HEK293T (cell line): ENCODE results near the gene TOB2.

Source experiments
- CTCF ChIA-PET: fragments of 350-600 bp; formaldehyde crosslinking; extraction: SDS; loops from one replicate; lab custom pipeline; 2021; ENCODE audit warnings: antibody characterized with exemption, inconsistent platforms; lab: Yijun Ruan, JAX
- POLR2A ChIA-PET: fragments of 350-600 bp; formaldehyde crosslinking; extraction: SDS; loops from one replicate; lab custom pipeline; 2020; ENCODE audit warnings: antibody characterized with exemption, inconsistent platforms; lab: Yijun Ruan, JAX
- DNase-seq: peaks from one replicate; pipeline ENCODE4 v3.0.0; 2012; ENCODE audit warnings: mixed read lengths; ENCODE audit errors: extremely low spot score
- ARNT ChIP-seq: fragments of 450-650 bp; IDR thresholded peaks from 2 replicates; pipeline ENCODE4 v1.6.1; 2017; ENCODE audit warnings: mild to moderate bottlenecking
- BHLHE40 ChIP-seq: fragments of 450-650 bp; IDR thresholded peaks from 2 replicates; pipeline ENCODE4 v1.6.1; 2016; ENCODE audit warnings: mild to moderate bottlenecking, moderate library complexity, borderline replicate concordance
- CTBP1 ChIP-seq: fragments of 450-650 bp; IDR thresholded peaks from 2 replicates; pipeline ENCODE4 v1.6.1; 2016; ENCODE audit warnings: borderline replicate concordance
- ELF4 ChIP-seq: fragments of 450-650 bp; IDR thresholded peaks from 2 replicates; pipeline ENCODE4 v1.6.1; 2017; ENCODE audit warnings: antibody characterized with exemption
- FOXA1 ChIP-seq: fragments of 450-650 bp; IDR thresholded peaks from 2 replicates; pipeline ENCODE4 v1.6.1; 2016; ENCODE audit warnings: mild to moderate bottlenecking
- FOXK2 ChIP-seq: fragments of 450-650 bp; IDR thresholded peaks from 2 replicates; pipeline ENCODE4 v1.6.1; 2016; ENCODE audit warnings: mild to moderate bottlenecking
- FOXM1 ChIP-seq: fragments of 450-650 bp; IDR thresholded peaks from 2 replicates; pipeline ENCODE4 v1.6.1; 2017; ENCODE audit warnings: mild to moderate bottlenecking, borderline replicate concordance
- HDGF ChIP-seq: fragments of 450-650 bp; IDR thresholded peaks from 2 replicates; pipeline ENCODE4 v1.6.1; 2017; ENCODE audit warnings: antibody characterized with exemption, borderline replicate concordance
- L3MBTL2 ChIP-seq: fragments of 450-650 bp; conservative IDR thresholded peaks from 2 replicates; pipeline ENCODE4 v1.6.1; 2016; ENCODE audit warnings: mild to moderate bottlenecking
- LEF1 ChIP-seq: fragments of 450-650 bp; IDR thresholded peaks from 2 replicates; pipeline ENCODE4 v1.6.1; 2017; ENCODE audit warnings: mild to moderate bottlenecking, borderline replicate concordance
- NFRKB ChIP-seq: fragments of 450-650 bp; IDR thresholded peaks from 2 replicates; pipeline ENCODE4 v1.6.1; 2016; ENCODE audit warnings: mild to moderate bottlenecking, moderate library complexity
- SP1 ChIP-seq: fragments of 450-650 bp; IDR thresholded peaks from 2 replicates; pipeline ENCODE4 v1.6.1; 2017
- SUZ12 ChIP-seq: fragments of 450-650 bp; IDR thresholded peaks from 2 replicates; pipeline ENCODE4 v1.6.1; 2016; ENCODE audit warnings: mild to moderate bottlenecking
- TARDBP ChIP-seq: fragments of 450-650 bp; IDR thresholded peaks from 2 replicates; pipeline ENCODE4 v1.6.1; 2016
- ZNF384 ChIP-seq: fragments of 450-650 bp; IDR thresholded peaks from 2 replicates; pipeline ENCODE4 v1.6.1; 2016
- TF ChIP-seq, protein P1 (sequence below): fragments of 450-650 bp; IDR thresholded peaks from 2 replicates; pipeline ENCODE4 v1.6.1; 2016

Gene TOB2

DNA sequence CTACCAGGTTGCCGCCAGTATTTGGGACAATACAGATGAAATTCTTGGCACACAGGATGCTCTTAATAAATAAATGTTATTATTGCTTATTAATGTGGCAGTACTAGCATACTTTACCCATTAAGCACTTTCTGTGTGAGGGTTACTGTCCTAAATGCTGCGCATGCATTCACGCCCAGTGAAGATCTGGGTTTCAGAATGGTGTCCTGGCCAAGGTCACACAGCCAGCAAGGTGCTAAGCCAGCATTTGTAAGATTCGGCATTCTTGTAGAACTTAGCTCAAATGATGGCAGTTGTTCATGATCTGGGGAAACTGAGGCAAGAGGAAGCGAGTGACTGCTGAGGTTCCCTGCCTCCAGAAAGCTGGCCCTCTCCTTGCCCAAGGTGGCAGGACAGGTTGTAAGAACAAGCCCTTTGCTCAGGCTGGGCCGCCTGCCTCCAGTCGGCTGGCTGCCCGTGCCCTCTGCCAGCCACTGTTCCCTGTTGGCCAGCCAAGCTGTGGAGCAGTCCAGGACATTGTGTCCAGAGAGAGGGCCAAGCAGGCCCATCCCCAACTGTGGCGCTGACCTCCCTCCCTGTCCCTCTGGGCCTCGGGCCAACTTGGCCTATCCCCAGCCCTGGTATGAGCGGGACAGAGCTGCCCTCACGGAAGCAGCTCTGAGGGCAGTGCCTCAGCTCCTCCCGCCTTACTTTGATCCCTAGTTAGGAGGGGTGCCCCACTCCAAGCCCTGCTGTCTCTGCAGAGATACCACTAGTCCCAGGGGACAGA lies 28.8 kb downstream of the TOB2 start:
- ChIA-PET CTCF (interaction anchor here (0.5 kb wide), 1 partner anchor 167 kb away, joined by 3 read pairs; no protein-coding TSS in a partner anchor), POLR2A (interaction anchor here (1.6 to 2.3 kb wide), 3 partner anchors 27 to 30 kb away, joined by 6 to 14 read pairs (median 10); partner anchors contain the start of gene TOB2)
- TF ChIP-seq SP1 (no peak), SUZ12 (no peak), FOXM1 (no peak), HDGF (no peak), ARNT (no peak), TARDBP (no peak), FOXA1 (no peak), LEF1 (no peak)
- TF ChIP-seq, protein P1, sequence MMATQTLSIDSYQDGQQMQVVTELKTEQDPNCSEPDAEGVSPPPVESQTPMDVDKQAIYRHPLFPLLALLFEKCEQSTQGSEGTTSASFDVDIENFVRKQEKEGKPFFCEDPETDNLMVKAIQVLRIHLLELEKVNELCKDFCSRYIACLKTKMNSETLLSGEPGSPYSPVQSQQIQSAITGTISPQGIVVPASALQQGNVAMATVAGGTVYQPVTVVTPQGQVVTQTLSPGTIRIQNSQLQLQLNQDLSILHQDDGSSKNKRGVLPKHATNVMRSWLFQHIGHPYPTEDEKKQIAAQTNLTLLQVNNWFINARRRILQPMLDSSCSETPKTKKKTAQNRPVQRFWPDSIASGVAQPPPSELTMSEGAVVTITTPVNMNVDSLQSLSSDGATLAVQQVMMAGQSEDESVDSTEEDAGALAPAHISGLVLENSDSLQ, result no peak
- no peak for DNase-seq

DNA sequence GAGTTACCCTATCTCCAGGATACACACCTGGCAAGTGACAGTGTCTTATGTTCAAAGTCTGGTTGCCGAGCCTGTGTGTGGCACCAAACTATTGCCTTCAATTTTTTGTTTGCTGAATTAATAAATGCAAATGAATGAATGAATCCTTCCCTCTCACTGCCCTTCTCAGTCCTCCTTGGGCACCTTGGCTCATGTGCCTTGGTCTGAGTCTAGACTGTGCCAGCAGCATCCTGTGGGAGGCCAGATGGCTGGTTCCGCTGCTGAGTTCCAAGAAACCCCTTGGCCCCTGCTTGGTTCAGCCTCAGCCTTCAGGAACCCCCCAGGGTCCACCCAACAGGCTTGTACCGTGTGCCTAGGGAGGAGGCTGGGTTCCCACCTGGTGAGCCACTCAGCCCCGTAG lies 31.0 kb downstream of the TOB2 start:
- POLR2A ChIA-PET, result no interaction called here
- CTCF ChIA-PET, result no interaction called here
- TF ChIP-seq ZNF384, result no peak
- TF ChIP-seq NFRKB, result no peak
- TF ChIP-seq, protein P1, result no peak
- no peak for TF ChIP-seq TARDBP
- TF ChIP-seq SUZ12, result no peak
- TF ChIP-seq CTBP1, result no peak
- DNase-seq, result no peak

DNA sequence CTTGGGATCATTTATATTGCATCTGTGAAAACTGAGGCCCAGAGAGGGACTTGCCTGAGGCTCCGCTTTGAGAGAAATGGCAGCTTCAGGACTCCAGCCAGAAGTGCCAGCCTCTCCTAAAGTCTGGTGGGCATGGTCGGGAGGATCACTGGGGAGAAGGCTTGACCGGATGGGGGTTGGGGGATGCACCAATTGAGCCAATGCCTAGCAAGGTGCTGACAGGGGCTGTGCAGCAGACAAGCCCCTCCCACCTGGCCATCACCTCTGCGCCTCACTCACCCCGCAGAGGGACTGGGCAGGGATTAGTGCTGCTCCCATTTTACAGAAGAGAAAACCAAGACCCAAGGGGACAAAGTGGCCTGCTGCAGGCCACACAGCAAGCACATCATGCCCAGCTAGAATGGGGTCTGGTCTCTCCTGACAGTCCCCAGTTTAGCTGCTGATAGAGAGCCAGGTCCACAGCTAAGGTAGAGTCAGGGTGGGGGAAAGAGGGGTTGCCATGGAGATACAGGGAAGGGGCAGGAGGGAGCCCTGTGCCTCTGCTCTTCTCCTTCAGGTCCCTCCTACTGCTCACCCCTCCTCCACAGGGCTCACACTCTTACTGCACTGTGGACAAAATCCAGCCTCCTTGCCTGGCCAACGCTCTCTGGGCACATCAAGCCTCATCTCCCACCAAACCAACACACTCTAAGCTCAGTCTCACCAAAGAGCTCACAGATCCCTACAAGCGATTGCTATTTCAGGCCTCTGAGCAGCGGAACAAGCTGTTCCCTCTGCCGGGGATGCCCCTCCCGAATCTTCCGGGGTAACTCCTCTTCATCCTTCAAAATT lies 35.4 kb downstream of the TOB2 start:
- TF ChIP-seq, protein P1, result no peak
- no peak for TF ChIP-seq ARNT
- TF ChIP-seq FOXM1, result no peak
- POLR2A ChIA-PET, result interaction anchor here (1.1 to 2.8 kb wide), 10 partner anchors 9 to 390 kb away, joined by 3 to 7 read pairs (median 4); partner anchors contain the start of genes ACO2, CCDC134, PHF5A and PMM1
- CTCF ChIA-PET, result interaction anchor here (1.5 kb wide), 2 partner anchors 8 to 107 kb away, joined by 4 to 5 read pairs; no protein-coding TSS in a partner anchor
- DNase-seq, result no peak

DNA sequence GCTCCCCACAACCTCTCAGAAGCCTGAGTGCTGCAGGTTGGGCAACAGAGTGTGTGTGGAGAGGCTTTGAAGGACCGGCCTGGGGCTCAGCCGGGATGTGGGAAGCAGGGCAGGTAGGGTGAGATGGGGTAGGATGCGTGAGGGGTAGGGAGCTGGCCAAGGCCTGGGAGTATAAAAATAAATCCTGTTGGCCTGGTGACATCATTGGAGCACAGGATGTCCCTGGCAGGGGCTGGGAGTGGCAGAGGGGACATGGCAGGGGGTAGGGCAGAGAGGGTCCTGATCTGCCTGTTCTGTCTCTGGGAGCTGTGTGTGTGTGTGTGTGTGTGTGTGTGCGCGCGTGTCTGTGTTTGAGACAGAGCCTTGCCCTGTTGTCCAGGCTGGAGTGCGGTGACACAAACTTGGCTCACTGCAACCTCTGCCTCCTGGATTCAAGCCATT lies 36.3 kb downstream of the TOB2 start:
- CTCF ChIA-PET, result no interaction called here
- POLR2A ChIA-PET, result interaction anchor here (1.2 to 2.8 kb wide), 2 partner anchors 29 to 391 kb away, joined by 3 to 7 read pairs; partner anchors contain the start of genes CCDC134 and TEF
- TF ChIP-seq FOXK2 (no peak), BHLHE40 (no peak), CTBP1 (no peak), L3MBTL2 (no peak), FOXA1 (no peak), ARNT (no peak), ELF4 (no peak)
- DNase-seq, result no peak

DNA sequence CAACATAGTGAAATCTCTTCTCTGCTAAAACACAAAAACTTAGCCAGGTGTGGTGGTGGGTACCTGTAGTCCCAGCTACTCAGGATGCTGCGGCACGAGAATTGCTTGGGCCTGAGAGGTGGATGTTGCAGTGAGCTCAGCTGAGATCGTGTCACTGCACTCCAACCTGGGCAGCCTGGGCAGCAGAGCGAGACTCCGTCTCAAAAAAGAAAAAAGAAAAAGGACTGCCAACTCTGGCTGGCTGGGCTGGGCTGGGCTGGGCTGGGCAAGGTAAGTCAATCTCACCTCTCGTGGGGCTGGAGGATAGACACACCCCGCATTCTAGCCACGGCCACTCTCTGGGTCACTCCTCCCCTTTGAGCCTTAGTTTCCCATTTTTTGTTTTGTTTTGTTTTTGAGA lies 37.9 kb downstream of the TOB2 start:
- CTCF ChIA-PET, result interaction anchor here (0.8 to 1.9 kb wide), 3 partner anchors 109 to 124 kb away, joined by 5 to 9 read pairs (median 6); no protein-coding TSS in a partner anchor

More for the DNA sequence above, 37.9 kb downstream of the TOB2 start:
- POLR2A ChIA-PET, result interaction anchor here (0.8 to 2.8 kb wide), 3 partner anchors 27 to 37 kb away, joined by 3 to 7 read pairs (median 7); partner anchors contain the start of genes TEF and TOB2
- DNase-seq, result no peak
- no peak for TF ChIP-seq ELF4
- TF ChIP-seq CTBP1, result no peak
- no peak for TF ChIP-seq L3MBTL2
- no peak for TF ChIP-seq ARNT
- no peak for TF ChIP-seq HDGF
- no peak for TF ChIP-seq ZNF384
- TF ChIP-seq FOXK2, result no peak
- TF ChIP-seq LEF1, result no peak
- TF ChIP-seq, protein P1, result no peak
- TF ChIP-seq NFRKB, result no peak
